Activated naive CD8-positive, alpha-beta T cell treated with anti-CD3 and anti-CD28 coated beads, Interleukin-2, amount 50 U/mL, for 24 hours (primary cell): Measurements from ENCODE around the gene ASF1B.
"Not testable (repeated sequence)": the region's sequence is repeated elsewhere in the genome, so short reads cannot be mapped to it uniquely, and the experiment has no call there.

Experiments
- ATAC-seq: fragments of 150-1000 bp; cut with Tn5 transposase; one replicate; pipeline ENCODE4 v1.10.0; 2021
- DNase-seq: peaks from one replicate; pipeline ENCODE4 v3.0.0; 2021
- H3K27ac Mint-ChIP-seq: one replicate; pipeline ENCODE4 v1.8.0; 2021; ENCODE audit warnings: mild to moderate bottlenecking, mixed read lengths
- H3K27me3 Mint-ChIP-seq: one replicate; pipeline ENCODE4 v1.8.0; 2021; ENCODE audit warnings: mixed read lengths
- H3K36me3 Mint-ChIP-seq: one replicate; pipeline ENCODE4 v1.8.0; 2021; ENCODE audit warnings: low read depth, mixed read lengths
- H3K4me1 Mint-ChIP-seq: one replicate; pipeline ENCODE4 v1.8.0; 2021; ENCODE audit warnings: mixed read lengths
- H3K4me3 Mint-ChIP-seq: one replicate; pipeline ENCODE4 v1.8.0; 2021; ENCODE audit warnings: mild to moderate bottlenecking, moderate library complexity, mixed read lengths
- H3K9me3 Mint-ChIP-seq: one replicate; pipeline ENCODE4 v1.8.0; 2021; ENCODE audit warnings: mixed read lengths

Gene ASF1B

DNA sequence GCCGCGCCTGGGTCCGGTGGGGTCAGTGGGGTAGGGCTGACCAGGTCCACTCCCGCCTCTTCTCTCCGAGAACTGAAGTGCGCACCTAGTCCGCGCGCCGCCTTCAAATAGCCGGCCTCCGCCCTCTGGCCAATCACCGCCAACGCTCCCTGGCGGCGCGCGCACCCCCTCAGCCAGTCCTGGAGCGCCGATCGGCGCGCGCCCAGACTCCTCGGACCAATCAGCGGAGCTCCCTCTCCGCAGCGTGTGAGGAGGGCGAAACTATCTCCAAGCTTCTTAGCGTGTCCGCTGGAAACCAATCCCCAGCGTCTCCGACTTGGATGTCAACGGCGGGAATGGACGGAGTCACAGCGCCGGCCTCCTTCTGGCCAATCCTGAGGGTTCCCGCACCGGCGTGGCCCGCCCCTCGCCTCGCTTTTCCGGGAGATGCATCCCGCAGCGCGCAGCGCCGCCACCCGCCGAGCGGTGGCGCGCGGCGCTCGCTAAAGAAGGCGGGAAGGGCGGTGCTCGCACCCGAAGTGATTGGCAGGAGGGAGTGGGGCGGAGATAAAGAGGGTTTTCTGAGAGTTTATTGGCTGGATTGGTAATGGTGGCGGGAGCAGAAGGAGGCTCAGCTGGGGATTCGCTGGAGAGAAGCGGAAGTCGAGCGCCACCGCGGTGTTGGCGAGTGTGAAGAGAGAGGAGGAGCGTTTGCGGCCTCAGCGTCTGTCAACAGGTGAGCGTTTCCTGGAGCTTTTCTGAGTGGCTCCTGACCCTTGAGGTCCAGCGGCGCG is at the start of gene ASF1B:
ASF1B (minus strand) TSS at position 81 of the 773 bp plus-strand sequence. CDS start 133 bp downstream, outside the sequence.
- ATAC-seq, result peak; percentile 89
- Mint-ChIP-seq H3K9me3 (no peaks in the 10 kb centered on the region), H3K27ac (peak within 1 kb of the TSS; percentile 98), H3K36me3 (peaks cover 22% of the 10 kb centered on the region), H3K4me3 (peak within 1 kb of the TSS; percentile 90), H3K27me3 (no peaks in the 10 kb centered on the region), H3K4me1 (peaks cover 42% of the 10 kb centered on the region)
- peak; percentile 97 for DNase-seq

- not testable (repeated sequence) for H3K9me3 Mint-ChIP-seq, H3K4me3 Mint-ChIP-seq, DNase-seq, H3K4me1 Mint-ChIP-seq, H3K36me3 Mint-ChIP-seq, H3K27me3 Mint-ChIP-seq, ATAC-seq, H3K27ac Mint-ChIP-seq
These were observed 49.3 kb upstream of the ASF1B start for GRCh38 chr19:14185691-14186090.

GRCh38 chr19:14185158-14185557 is 48.8 kb upstream of the ASF1B start:
- DNase-seq (no peak), ATAC-seq (no peak)
- H3K27ac Mint-ChIP-seq, result no peak overlapping the region
- H3K36me3 Mint-ChIP-seq, result no peaks in the 10 kb centered on the region
- H3K4me1 Mint-ChIP-seq, result no peaks in the 10 kb centered on the region
- H3K27me3 Mint-ChIP-seq, result no peaks in the 10 kb centered on the region
- H3K4me3 Mint-ChIP-seq, result no peak overlapping the region
- H3K9me3 Mint-ChIP-seq, result no peaks in the 10 kb centered on the region

GRCh38 chr19:14183741-14184350 is 47.5 kb upstream of the ASF1B start:
- Mint-ChIP-seq H3K9me3 (no peaks in the 10 kb centered on the region), H3K36me3 (no peaks in the 10 kb centered on the region), H3K27ac (no peak overlapping the region), H3K4me1 (no peaks in the 10 kb centered on the region), H3K27me3 (no peaks in the 10 kb centered on the region), H3K4me3 (no peak overlapping the region)
- DNase-seq (no peak), ATAC-seq (no peak)

DNA sequence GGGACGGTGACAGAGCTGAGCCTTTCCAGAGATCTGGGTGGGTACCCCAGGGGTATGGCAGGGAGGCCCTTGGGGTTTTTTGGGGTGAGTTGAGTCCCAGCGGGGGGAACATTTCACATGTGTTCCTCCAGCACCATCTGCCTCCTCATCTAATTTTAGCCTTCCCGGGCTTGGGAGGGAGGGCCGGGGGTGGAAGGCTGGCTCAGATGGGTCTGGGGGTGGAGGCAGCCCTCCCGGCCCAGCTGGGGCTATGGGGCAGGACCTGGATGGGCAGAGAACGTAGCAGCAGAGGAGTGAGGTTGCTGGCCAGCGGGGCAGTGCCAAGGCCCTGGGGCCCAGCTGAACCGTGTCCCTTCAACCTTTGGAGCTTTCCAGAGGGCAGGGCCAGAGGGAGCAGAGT is 46.1 kb upstream of the ASF1B start:
- no peak overlapping the region for H3K27ac Mint-ChIP-seq

DNA sequence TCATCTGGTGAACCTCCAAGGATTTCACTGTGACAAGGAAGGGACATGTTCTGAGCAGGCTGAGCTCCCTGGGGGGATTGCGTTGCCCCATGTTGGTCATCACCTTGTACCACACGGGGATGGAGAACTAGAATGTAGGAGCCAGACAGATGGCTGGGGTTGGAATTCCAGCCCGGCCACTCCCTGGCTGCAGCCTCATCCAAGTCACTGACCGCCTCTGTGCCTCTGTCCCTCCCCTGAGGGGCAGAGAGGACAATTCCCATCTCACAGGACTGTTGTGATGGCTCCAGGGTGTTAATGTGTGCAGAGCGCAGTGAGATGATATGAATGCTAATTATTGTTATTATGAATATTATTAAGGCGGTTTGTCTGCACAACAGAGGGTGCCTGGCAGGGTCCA is 45.5 kb upstream of the ASF1B start:
- DNase-seq (no peak), ATAC-seq (no peak)
- Mint-ChIP-seq H3K4me1 (no peaks in the 10 kb centered on the region), H3K36me3 (no peaks in the 10 kb centered on the region), H3K9me3 (no peaks in the 10 kb centered on the region), H3K27me3 (no peaks in the 10 kb centered on the region), H3K4me3 (no peak overlapping the region), H3K27ac (no peak overlapping the region)

More for the DNA sequence above, 46.1 kb upstream of the ASF1B start:
- DNase-seq (no peak), ATAC-seq (no peak)
- H3K4me3 Mint-ChIP-seq, result no peak overlapping the region
- H3K36me3 Mint-ChIP-seq, result no peaks in the 10 kb centered on the region
- no peaks in the 10 kb centered on the region for H3K4me1 Mint-ChIP-seq
- H3K27me3 Mint-ChIP-seq, result no peaks in the 10 kb centered on the region
- H3K9me3 Mint-ChIP-seq, result no peaks in the 10 kb centered on the region

DNA sequence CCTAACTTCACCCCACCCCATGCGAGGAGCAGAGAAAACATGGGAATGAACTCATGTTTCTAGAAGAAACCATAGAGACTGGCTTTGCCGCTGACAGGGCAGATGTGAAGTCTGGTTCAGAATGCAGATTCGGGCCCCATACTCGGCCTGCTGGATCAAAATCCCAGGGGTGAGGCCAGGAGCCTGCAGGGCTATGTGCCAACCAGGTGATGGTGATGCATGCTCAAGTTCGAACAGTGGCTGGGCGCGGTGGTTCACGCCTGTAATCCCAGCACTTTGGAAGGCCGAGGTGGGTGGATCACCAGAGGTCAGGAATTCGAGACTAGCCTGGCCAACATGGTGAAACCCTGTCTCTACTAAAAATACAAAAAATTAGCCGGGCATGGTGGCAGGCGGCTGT is 44.8 kb upstream of the ASF1B start:
- not testable (repeated sequence) for H3K27ac Mint-ChIP-seq, H3K9me3 Mint-ChIP-seq, ATAC-seq, H3K4me3 Mint-ChIP-seq, H3K36me3 Mint-ChIP-seq, H3K4me1 Mint-ChIP-seq, DNase-seq, H3K27me3 Mint-ChIP-seq

- H3K4me1 Mint-ChIP-seq, result peaks cover 4% of the 10 kb centered on the region
- DNase-seq (no peak), ATAC-seq (no peak)
- H3K36me3 Mint-ChIP-seq, result peaks cover 4% of the 10 kb centered on the region
- no peak overlapping the region for H3K4me3 Mint-ChIP-seq
- H3K27ac Mint-ChIP-seq, result no peak overlapping the region
- H3K9me3 Mint-ChIP-seq, result no peaks in the 10 kb centered on the region
- no peaks in the 10 kb centered on the region for H3K27me3 Mint-ChIP-seq
These were observed 41.2 kb upstream of the ASF1B start for GRCh38 chr19:14177496-14178074.

DNA sequence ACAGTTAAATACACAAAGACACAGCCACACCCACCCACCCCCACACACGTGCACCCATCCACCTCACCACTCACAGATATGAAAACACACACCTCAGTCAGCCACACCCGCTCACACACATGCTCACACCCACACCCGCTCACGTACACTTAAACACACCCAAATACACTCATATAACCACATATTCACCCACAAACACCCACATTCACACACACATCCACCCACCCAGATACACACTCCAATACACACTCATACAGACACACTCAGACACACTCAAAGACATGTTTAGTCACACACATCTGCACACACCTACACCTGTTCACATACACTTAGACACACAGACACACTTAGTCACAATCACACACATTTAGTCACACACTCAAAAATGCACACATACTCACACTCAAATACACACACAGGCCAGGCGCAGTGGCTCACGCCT is 39.0 kb upstream of the ASF1B start:
- Mint-ChIP-seq H3K36me3 (peaks cover 4% of the 10 kb centered on the region), H3K9me3 (no peaks in the 10 kb centered on the region), H3K4me1 (peaks cover 4% of the 10 kb centered on the region), H3K4me3 (no peak overlapping the region), H3K27me3 (no peaks in the 10 kb centered on the region), H3K27ac (peak overlapping the region; percentile 4)
- no peak for DNase-seq
- no peak for ATAC-seq

DNA sequence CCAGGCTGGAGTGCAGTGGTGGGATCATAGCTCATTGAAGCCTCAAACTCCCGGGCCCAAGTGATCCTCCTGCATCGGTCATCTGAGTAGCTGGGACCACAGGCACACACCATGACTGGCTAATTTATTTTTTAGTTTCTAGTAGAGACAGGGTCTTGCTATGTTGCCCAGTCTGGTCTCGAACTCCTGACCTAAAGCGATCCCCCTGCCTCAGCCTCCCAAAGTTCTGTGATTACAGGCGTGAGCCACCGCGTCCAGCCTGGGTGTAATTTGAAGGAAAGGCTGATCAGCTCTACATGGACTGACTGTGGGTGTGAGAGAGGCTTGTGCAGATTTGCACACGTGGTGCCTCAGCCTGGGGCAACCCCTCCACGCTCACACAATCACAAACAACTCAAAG is 38.5 kb upstream of the ASF1B start:
- Mint-ChIP-seq H3K9me3 (no peaks in the 10 kb centered on the region), H3K27ac (no peak overlapping the region), H3K36me3 (peaks cover 8% of the 10 kb centered on the region), H3K4me3 (no peak overlapping the region), H3K4me1 (peaks cover 4% of the 10 kb centered on the region), H3K27me3 (no peaks in the 10 kb centered on the region)
- ATAC-seq (no peak), DNase-seq (no peak)

- Mint-ChIP-seq H3K27ac (no peak overlapping the region), H3K4me1 (peaks cover 20% of the 10 kb centered on the region), H3K4me3 (no peak overlapping the region), H3K36me3 (peaks cover 4% of the 10 kb centered on the region), H3K27me3 (no peaks in the 10 kb centered on the region), H3K9me3 (no peaks in the 10 kb centered on the region)
- DNase-seq (no peak), ATAC-seq (no peak)
These were observed 32.6 kb upstream of the ASF1B start for GRCh38 chr19:14168993-14169392.

GRCh38 chr19:14168259-14168972 is 32.0 kb upstream of the ASF1B start:
- no peak overlapping the region for H3K4me3 Mint-ChIP-seq
- no peak overlapping the region for H3K27ac Mint-ChIP-seq
- peaks cover 4% of the 10 kb centered on the region for H3K36me3 Mint-ChIP-seq
- DNase-seq, result no peak
- H3K9me3 Mint-ChIP-seq, result no peaks in the 10 kb centered on the region
- H3K4me1 Mint-ChIP-seq, result peaks cover 20% of the 10 kb centered on the region
- no peak for ATAC-seq
- H3K27me3 Mint-ChIP-seq, result no peaks in the 10 kb centered on the region

GRCh38 chr19:14167576-14168138 is 31.3 kb upstream of the ASF1B start:
- ATAC-seq, result peak; percentile 54
- Mint-ChIP-seq H3K9me3 (no peaks in the 10 kb centered on the region), H3K4me1 (peaks cover 20% of the 10 kb centered on the region), H3K27ac (peak overlapping the region; percentile 65), H3K4me3 (peak overlapping the region; percentile 24), H3K36me3 (peaks cover 4% of the 10 kb centered on the region), H3K27me3 (no peaks in the 10 kb centered on the region)
- DNase-seq, result peak; percentile 17

DNA sequence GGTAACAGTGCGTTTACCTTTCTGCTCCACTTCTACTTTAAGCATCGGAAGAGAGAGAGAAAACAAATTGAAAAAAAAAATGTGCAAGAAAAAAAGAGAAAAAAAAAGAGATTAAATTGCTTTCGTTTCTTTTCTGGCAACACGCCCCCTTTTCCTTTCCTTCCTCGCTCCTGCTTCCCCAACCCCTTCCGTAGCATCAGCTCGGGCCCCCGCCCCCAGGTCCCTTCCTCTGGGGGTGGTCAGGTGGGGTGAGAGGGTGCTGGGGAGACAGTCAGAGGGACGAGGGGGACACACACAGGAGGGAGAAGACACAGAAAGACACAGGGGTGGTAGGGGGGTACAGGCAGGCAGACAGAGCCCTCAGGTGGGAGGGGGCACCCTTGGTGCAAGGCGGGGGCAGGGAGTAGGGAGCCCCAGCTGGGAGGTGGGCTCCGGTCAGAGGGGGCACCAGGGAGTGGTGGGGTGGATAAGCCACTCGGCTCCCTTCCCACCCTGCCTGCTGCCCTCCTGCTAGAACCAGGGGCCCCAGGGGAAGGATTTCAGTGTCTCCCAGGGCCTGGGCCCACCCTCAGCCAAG is 30.7 kb upstream of the ASF1B start:
- Mint-ChIP-seq H3K9me3 (no peaks in the 10 kb centered on the region), H3K36me3 (peaks cover 4% of the 10 kb centered on the region), H3K27me3 (no peaks in the 10 kb centered on the region), H3K4me1 (peaks cover 20% of the 10 kb centered on the region), H3K27ac (peak overlapping the region; percentile 65), H3K4me3 (peak overlapping the region; percentile 64)
- ATAC-seq (peak; percentile 13), DNase-seq (no peak)
